WTC11 (cell line): ENCODE data around the gene CDC45. TPM values are rescaled to one million over a fixed set of nuclear protein-coding genes. Genes with fewer than 3 reads are reported as not detected.

Experiments
- ATAC-seq: fragments of 200-7000 bp; cut with Tn5 transposase; 2 replicates; pipeline ENCODE4 v1.10.0; 2021; ENCODE audit warnings: mild to moderate bottlenecking, moderate library complexity
- CTCF ChIA-PET: fragments of 300-600 bp; sonication (Branson Sonifier 250); formaldehyde crosslinking; loops from one replicate; lab custom pipeline; 2021; ENCODE audit warnings: antibody characterized with exemption; lab: Charles Lee
- POLR2A ChIA-PET: fragments of 350-600 bp; sonication (Branson Sonifier 250); formaldehyde crosslinking; loops from one replicate; lab custom pipeline; 2021; ENCODE audit warnings: antibody characterized with exemption; lab: Charles Lee
- DNase-seq: peaks from one replicate; pipeline ENCODE4 v3.0.0; 2021; ENCODE audit warnings: low spot score
- H3K27ac Mint-ChIP-seq: 2 replicates; pipeline ENCODE4 v1.8.0; 2021; ENCODE audit warnings: mixed read lengths
- H3K27me3 Mint-ChIP-seq: 2 replicates; pipeline ENCODE4 v1.8.0; 2021; ENCODE audit warnings: low read depth, mild to moderate bottlenecking, moderate library complexity, mixed read lengths
- H3K36me3 Mint-ChIP-seq: 2 replicates; pipeline ENCODE4 v1.8.0; 2021; ENCODE audit warnings: mixed read lengths
- H3K4me1 Mint-ChIP-seq: 2 replicates; pipeline ENCODE4 v1.8.0; 2022; ENCODE audit warnings: mixed read lengths
- H3K4me3 Mint-ChIP-seq: 2 replicates; pipeline ENCODE4 v1.8.0; 2021; ENCODE audit warnings: mild to moderate bottlenecking, moderate library complexity, mixed read lengths
- H3K9me3 Mint-ChIP-seq: 2 replicates; pipeline ENCODE4 v1.8.0; 2021; ENCODE audit warnings: mixed read lengths
- CREB1 ChIP-seq: sonication (generic); formaldehyde crosslinking; IDR thresholded peaks from 2 replicates; pipeline ENCODE4 v1.8.0; 2023; ENCODE audit warnings: mild to moderate bottlenecking, missing genetic modification reagents
- ETV6 ChIP-seq: sonication (generic); formaldehyde crosslinking; IDR thresholded peaks from 2 replicates; pipeline ENCODE4 v1.8.1; 2022; ENCODE audit warnings: mild to moderate bottlenecking, missing genetic modification reagents
- FOXJ3 ChIP-seq: sonication (generic); formaldehyde crosslinking; IDR thresholded peaks from 2 replicates; pipeline ENCODE4 v1.9.0; 2021; ENCODE audit warnings: missing genetic modification reagents, mild to moderate bottlenecking, borderline replicate concordance
- IRF2 ChIP-seq: sonication (generic); formaldehyde crosslinking; IDR thresholded peaks from 2 replicates; pipeline ENCODE4 v1.8.0; 2022; ENCODE audit warnings: low read depth, missing genetic modification reagents, borderline replicate concordance
- NR2C2 ChIP-seq: sonication (generic); formaldehyde crosslinking; IDR thresholded peaks from 2 replicates; pipeline ENCODE4 v1.8.0; 2022; ENCODE audit warnings: mild to moderate bottlenecking, missing genetic modification reagents
- NR3C1 ChIP-seq: sonication (generic); formaldehyde crosslinking; conservative IDR thresholded peaks from 2 replicates; pipeline ENCODE4 v1.8.1; 2023; ENCODE audit warnings: low read depth, mild to moderate bottlenecking, missing genetic modification reagents
- ZNF138 ChIP-seq: sonication (generic); formaldehyde crosslinking; conservative IDR thresholded peaks from 2 replicates; pipeline ENCODE4 v1.8.1; 2022; ENCODE audit warnings: mild to moderate bottlenecking, moderate library complexity, missing genetic modification reagents
- ZNF232 ChIP-seq: sonication (generic); formaldehyde crosslinking; IDR thresholded peaks from 2 replicates; pipeline ENCODE4 v1.8.0; 2022; ENCODE audit warnings: mild to moderate bottlenecking, missing genetic modification reagents
- total RNA-seq: library from RNA; stranded (reverse); gene quantifications from 3 replicates; pipeline ENCODE4 v1.2.3, GENCODE V29; 2021
- TF ChIP-seq, protein P1 (sequence below): sonication (generic); formaldehyde crosslinking; IDR thresholded peaks from 2 replicates; pipeline ENCODE4 v1.8.0; 2022; ENCODE audit warnings: missing genetic modification reagents
- TF ChIP-seq, protein P2 (sequence below): sonication (generic); formaldehyde crosslinking; IDR thresholded peaks from 2 replicates; pipeline ENCODE4 v1.8.0; 2023; ENCODE audit warnings: mild to moderate bottlenecking, missing genetic modification reagents
- TF ChIP-seq, protein P3 (sequence below): sonication (generic); formaldehyde crosslinking; IDR thresholded peaks from 2 replicates; pipeline ENCODE4 v1.8.0; 2022; ENCODE audit warnings: mild to moderate bottlenecking, missing genetic modification reagents
- TF ChIP-seq, protein P4 (sequence below): sonication (generic); formaldehyde crosslinking; IDR thresholded peaks from 2 replicates; pipeline ENCODE4 v1.8.0; 2023; ENCODE audit warnings: missing genetic modification reagents
- TF ChIP-seq, protein P5 (sequence below): fragments of 250-450 bp; sonication (Bioruptor Pico); IDR thresholded peaks from 2 replicates; pipeline ENCODE4 v1.9.0; 2021; ENCODE audit warnings: mild to moderate bottlenecking
- TF ChIP-seq, protein P6 (sequence below): sonication (generic); formaldehyde crosslinking; IDR thresholded peaks from 2 replicates; pipeline ENCODE4 v1.8.1; 2023; ENCODE audit warnings: mild to moderate bottlenecking, moderate library complexity, missing genetic modification reagents
- TF ChIP-seq, protein P7 (sequence below): sonication (generic); formaldehyde crosslinking; IDR thresholded peaks from 2 replicates; pipeline ENCODE4 v1.8.1; 2023; ENCODE audit warnings: mild to moderate bottlenecking, missing genetic modification reagents, moderate library complexity
- TF ChIP-seq, protein P8 (sequence below): sonication (generic); formaldehyde crosslinking; IDR thresholded peaks from 2 replicates; pipeline ENCODE4 v1.8.1; 2022; ENCODE audit warnings: mild to moderate bottlenecking, moderate library complexity, missing genetic modification reagents
- TF ChIP-seq, protein P9 (sequence below): sonication (generic); formaldehyde crosslinking; IDR thresholded peaks from 2 replicates; pipeline ENCODE4 v1.8.0; 2022; ENCODE audit warnings: mild to moderate bottlenecking, missing genetic modification reagents

Gene CDC45
- total RNA-seq, 1 experiment from 2014 or later, result 38.1 TPM

DNA sequence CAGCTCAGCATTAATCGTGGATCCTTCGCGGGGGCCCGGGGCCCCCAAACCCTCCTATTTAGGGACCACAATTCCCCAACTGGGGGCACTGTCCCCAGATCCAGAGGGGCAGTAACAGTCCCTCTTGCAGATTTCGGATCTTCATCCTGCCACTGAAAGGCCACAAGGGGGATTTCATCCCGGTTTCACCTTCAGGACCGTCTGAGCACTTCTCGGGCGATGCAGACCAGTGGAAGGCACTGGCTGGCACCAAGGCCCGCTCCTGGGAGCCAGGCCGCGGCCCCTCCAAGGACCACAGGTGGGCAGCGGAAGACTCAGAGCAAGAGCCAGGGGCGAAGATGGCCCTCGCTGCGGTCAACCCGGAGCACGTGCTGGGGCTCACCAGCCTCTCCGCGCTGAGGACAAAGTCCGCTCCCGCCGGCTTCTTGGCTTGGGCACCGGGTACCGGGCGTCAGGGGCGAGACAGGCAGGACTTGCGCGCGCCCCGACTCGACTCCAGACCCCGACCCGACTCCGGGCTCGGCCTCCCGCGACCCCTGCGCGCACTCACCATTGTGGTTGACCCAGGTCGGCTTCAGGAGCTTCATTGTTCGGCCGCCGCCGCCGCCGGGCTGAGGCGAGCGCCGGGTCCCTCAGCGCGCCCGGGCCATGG is 48.7 kb upstream of the CDC45 start:
- Mint-ChIP-seq H3K4me1 (peaks cover 20% of the 10 kb centered on the region), H3K27ac (no peak overlapping the region), H3K36me3 (peaks cover 9% of the 10 kb centered on the region), H3K27me3 (no peaks in the 10 kb centered on the region), H3K4me3 (peak overlapping the region; percentile 84), H3K9me3 (no peaks in the 10 kb centered on the region)
- TF ChIP-seq ZNF232 (CRISPR knock-in tag) (no peak), CREB1 (CRISPR knock-in tag) (no peak), ETV6 (CRISPR knock-in tag) (0 out of 2 replicates have a peak, but pooled peaks have one; percentile 37), IRF2 (CRISPR knock-in tag) (no peak), FOXJ3 (CRISPR knock-in tag) (no peak), NR3C1 (no peak), ZNF138 (CRISPR knock-in tag) (no peak), NR2C2 (CRISPR knock-in tag) (no peak)
- TF ChIP-seq, protein P1, sequence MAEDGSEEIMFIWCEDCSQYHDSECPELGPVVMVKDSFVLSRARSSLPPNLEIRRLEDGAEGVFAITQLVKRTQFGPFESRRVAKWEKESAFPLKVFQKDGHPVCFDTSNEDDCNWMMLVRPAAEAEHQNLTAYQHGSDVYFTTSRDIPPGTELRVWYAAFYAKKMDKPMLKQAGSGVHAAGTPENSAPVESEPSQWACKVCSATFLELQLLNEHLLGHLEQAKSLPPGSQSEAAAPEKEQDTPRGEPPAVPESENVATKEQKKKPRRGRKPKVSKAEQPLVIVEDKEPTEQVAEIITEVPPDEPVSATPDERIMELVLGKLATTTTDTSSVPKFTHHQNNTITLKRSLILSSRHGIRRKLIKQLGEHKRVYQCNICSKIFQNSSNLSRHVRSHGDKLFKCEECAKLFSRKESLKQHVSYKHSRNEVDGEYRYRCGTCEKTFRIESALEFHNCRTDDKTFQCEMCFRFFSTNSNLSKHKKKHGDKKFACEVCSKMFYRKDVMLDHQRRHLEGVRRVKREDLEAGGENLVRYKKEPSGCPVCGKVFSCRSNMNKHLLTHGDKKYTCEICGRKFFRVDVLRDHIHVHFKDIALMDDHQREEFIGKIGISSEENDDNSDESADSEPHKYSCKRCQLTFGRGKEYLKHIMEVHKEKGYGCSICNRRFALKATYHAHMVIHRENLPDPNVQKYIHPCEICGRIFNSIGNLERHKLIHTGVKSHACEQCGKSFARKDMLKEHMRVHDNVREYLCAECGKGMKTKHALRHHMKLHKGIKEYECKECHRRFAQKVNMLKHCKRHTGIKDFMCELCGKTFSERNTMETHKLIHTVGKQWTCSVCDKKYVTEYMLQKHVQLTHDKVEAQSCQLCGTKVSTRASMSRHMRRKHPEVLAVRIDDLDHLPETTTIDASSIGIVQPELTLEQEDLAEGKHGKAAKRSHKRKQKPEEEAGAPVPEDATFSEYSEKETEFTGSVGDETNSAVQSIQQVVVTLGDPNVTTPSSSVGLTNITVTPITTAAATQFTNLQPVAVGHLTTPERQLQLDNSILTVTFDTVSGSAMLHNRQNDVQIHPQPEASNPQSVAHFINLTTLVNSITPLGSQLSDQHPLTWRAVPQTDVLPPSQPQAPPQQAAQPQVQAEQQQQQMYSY (CRISPR knock-in tag), result no peak; the same call in 1 of the 2 replicates
- TF ChIP-seq, protein P2, sequence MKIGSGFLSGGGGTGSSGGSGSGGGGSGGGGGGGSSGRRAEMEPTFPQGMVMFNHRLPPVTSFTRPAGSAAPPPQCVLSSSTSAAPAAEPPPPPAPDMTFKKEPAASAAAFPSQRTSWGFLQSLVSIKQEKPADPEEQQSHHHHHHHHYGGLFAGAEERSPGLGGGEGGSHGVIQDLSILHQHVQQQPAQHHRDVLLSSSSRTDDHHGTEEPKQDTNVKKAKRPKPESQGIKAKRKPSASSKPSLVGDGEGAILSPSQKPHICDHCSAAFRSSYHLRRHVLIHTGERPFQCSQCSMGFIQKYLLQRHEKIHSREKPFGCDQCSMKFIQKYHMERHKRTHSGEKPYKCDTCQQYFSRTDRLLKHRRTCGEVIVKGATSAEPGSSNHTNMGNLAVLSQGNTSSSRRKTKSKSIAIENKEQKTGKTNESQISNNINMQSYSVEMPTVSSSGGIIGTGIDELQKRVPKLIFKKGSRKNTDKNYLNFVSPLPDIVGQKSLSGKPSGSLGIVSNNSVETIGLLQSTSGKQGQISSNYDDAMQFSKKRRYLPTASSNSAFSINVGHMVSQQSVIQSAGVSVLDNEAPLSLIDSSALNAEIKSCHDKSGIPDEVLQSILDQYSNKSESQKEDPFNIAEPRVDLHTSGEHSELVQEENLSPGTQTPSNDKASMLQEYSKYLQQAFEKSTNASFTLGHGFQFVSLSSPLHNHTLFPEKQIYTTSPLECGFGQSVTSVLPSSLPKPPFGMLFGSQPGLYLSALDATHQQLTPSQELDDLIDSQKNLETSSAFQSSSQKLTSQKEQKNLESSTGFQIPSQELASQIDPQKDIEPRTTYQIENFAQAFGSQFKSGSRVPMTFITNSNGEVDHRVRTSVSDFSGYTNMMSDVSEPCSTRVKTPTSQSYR (CRISPR knock-in tag), result no peak
- TF ChIP-seq, protein P3, sequence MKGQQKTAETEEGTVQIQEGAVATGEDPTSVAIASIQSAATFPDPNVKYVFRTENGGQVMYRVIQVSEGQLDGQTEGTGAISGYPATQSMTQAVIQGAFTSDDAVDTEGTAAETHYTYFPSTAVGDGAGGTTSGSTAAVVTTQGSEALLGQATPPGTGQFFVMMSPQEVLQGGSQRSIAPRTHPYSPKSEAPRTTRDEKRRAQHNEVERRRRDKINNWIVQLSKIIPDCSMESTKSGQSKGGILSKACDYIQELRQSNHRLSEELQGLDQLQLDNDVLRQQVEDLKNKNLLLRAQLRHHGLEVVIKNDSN (CRISPR knock-in tag), result peak; percentile 45
- TF ChIP-seq, protein P4, sequence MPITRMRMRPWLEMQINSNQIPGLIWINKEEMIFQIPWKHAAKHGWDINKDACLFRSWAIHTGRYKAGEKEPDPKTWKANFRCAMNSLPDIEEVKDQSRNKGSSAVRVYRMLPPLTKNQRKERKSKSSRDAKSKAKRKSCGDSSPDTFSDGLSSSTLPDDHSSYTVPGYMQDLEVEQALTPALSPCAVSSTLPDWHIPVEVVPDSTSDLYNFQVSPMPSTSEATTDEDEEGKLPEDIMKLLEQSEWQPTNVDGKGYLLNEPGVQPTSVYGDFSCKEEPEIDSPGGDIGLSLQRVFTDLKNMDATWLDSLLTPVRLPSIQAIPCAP (CRISPR knock-in tag), result no peak
- TF ChIP-seq, protein P5, sequence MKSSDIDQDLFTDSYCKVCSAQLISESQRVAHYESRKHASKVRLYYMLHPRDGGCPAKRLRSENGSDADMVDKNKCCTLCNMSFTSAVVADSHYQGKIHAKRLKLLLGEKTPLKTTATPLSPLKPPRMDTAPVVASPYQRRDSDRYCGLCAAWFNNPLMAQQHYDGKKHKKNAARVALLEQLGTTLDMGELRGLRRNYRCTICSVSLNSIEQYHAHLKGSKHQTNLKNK (CRISPR knock-in tag), result no peak
- TF ChIP-seq, protein P6, sequence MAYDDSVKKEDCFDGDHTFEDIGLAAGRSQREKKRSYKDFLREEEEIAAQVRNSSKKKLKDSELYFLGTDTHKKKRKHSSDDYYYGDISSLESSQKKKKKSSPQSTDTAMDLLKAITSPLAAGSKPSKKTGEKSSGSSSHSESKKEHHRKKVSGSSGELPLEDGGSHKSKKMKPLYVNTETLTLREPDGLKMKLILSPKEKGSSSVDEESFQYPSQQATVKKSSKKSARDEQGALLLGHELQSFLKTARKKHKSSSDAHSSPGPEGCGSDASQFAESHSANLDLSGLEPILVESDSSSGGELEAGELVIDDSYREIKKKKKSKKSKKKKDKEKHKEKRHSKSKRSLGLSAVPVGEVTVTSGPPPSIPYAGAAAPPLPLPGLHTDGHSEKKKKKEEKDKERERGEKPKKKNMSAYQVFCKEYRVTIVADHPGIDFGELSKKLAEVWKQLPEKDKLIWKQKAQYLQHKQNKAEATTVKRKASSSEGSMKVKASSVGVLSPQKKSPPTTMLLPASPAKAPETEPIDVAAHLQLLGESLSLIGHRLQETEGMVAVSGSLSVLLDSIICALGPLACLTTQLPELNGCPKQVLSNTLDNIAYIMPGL (CRISPR knock-in tag), result peak; percentile 14; the same call in 1 of the 2 replicates
- TF ChIP-seq, protein P7, sequence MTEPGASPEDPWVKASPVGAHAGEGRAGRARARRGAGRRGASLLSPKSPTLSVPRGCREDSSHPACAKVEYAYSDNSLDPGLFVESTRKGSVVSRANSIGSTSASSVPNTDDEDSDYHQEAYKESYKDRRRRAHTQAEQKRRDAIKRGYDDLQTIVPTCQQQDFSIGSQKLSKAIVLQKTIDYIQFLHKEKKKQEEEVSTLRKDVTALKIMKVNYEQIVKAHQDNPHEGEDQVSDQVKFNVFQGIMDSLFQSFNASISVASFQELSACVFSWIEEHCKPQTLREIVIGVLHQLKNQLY (CRISPR knock-in tag), result no peak
- TF ChIP-seq, protein P8, sequence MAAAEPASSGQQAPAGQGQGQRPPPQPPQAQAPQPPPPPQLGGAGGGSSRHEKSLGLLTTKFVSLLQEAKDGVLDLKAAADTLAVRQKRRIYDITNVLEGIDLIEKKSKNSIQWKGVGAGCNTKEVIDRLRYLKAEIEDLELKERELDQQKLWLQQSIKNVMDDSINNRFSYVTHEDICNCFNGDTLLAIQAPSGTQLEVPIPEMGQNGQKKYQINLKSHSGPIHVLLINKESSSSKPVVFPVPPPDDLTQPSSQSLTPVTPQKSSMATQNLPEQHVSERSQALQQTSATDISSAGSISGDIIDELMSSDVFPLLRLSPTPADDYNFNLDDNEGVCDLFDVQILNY, result no peak
- TF ChIP-seq, protein P9, sequence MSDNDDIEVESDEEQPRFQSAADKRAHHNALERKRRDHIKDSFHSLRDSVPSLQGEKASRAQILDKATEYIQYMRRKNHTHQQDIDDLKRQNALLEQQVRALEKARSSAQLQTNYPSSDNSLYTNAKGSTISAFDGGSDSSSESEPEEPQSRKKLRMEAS (CRISPR knock-in tag), result peak; percentile 80
- ChIA-PET CTCF (interaction anchor here (0.6 kb wide), 1 partner anchor 60 kb away, joined by 3 read pairs; no protein-coding TSS in a partner anchor), POLR2A (interaction anchor here (0.6 to 2.1 kb wide), 4 partner anchors 8 to 49 kb away, joined by 3 to 13 read pairs (median 4); partner anchors contain the start of genes C22orf39 and CDC45)
- ATAC-seq, result peak; percentile 15
- peak; percentile 42 for DNase-seq
